HG03442 (cell line): Measurements from ENCODE around the gene PRDM13.
"Not testable (repeated sequence)": the region's sequence is repeated elsewhere in the genome, so short reads cannot be mapped to it uniquely, and the experiment has no call there.

Experiments used
- ATAC-seq: cut with Tn5 transposase; IDR thresholded peaks from one replicate; pipeline ENCODE4 v1.9.1; 2021; ENCODE audit warnings: mild to moderate bottlenecking, moderate library complexity; ENCODE audit not compliant: unreplicated experiment

The PRDM13 gene

DNA sequence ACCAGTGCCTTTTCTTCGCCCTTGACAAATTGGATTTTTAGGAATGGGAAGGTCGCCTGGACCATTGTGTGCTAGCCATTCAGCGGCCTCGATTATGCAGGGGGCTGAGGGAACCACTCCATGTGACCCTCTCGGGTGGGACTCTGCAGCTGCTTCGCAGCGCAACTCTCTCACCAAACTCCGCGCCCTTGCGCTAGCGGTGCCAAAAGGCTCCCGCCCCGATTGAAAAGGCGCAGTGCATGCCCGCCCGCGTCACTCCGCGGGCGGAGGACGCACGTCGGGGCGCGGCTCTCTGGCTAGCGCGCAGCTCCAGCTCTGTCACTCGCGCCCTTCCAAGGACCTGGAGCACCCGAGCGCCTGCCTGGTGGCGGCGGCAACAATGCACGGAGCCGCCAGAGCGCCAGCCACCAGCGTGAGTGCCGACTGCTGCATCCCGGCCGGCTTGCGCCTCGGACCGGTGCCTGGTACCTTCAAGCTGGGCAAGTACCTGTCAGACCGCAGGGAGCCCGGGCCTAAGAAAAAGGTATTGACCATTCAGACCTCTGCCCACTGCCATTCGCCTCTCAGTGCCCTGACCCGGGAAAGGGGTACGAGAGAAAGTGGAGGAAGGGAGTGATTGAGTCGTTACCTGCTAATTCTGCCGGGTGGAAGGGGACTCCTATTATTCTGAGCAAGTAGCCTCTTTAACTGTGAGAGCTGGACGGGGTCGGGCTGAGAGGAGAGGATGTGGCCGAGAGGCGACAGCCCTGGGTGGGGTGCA lies at the start of gene PRDM13:
PRDM13 (plus strand) TSS at position 178 of the 760 bp plus-strand sequence; CDS start at position 380, 202 bp downstream.
- no peak for ATAC-seq

DNA sequence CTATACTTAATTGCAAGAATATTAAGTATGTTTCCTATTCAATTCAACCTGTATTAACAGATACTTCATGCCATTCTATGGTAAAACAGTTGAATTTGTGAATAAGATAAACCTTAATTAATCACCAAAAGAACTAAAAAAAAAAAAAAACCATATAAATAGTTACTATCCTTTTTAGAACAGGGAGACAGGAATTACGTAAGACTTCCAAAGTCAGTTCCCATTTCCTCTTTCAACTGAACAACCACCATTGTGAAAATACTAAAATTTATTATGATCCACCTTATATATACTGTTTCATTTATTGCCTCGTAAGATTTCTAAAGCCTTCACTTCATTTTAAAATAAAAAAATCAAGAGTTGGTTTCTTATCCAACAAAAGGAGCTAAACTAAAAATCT lies 47.6 kb upstream of the PRDM13 start:
- no peak for ATAC-seq

GRCh38 chr6:99560668-99561067 lies 46.0 kb upstream of the PRDM13 start:
- ATAC-seq, result no peak

DNA sequence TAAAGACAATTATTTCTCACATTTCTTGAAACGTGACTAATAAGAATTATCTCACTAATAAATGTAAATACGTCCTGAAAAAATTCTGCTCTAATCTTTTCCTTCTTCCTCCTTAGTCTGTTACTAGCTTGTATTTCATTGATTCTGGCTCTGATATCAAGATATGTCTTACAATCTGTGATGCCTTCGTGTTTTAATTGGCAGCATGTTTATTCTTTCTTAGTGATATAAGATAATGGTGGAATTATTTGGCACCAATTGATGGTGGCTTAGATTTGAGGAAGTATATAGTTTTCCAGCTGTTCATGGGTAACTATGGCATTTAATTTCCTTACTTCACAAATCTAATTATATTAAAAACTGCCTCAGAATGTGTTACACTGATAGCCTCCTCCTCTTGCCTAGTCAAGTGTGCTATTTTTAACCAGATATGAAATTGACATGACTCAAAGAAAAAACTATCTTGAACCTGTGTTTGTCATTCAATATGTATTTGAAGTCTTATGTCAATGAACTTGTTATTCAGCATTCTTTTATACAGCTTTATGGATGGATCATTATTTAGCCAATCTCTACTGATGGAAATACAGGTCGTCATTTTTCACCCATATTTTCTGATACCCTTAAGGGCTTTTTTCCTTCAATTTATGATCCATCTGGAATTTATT lies 43.4 kb upstream of the PRDM13 start:
- ATAC-seq, result no peak

- peak; percentile 99 for ATAC-seq
Measured at GRCh38 chr6:99568103-99568933, 38.3 kb upstream of the PRDM13 start, which contains the start of gene CCNC. TSS of gene CCNC (minus strand) at chr6:99568660. CDS start at chr6:99568527, 133 bp downstream.

DNA sequence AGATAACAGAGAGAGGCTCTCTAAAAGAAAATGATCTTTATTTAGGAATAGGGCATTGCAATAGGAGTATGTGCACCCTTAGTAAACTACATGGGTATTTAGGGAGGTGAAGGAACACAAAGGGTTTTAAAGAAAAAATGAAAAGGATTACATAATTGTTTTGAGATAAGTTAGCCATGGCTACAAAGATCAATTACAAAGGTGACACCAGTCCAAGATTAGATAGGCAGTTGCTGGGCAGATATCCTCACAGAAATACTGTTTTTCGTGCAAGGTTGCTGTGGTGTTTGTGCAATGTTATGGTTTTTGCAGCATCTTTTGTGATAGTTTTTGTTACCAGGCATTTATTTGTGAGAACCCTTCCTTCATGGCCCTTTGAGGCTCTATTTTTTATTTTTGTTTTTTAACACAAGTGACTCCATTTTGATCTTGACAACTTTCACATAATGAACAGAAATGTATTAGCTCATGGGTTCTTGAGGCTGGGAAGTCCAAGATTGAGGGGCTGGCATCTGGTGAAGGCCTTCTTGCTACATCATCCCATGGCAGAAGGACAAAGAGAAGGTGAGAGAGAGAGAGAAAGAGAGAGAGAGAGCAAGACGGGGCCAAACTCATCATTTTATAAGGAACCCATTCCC lies 32.5 kb upstream of the PRDM13 start:
- no peak for ATAC-seq

- ATAC-seq, result no peak
Measured at GRCh38 chr6:99575544-99576227, 30.9 kb upstream of the PRDM13 start.

DNA sequence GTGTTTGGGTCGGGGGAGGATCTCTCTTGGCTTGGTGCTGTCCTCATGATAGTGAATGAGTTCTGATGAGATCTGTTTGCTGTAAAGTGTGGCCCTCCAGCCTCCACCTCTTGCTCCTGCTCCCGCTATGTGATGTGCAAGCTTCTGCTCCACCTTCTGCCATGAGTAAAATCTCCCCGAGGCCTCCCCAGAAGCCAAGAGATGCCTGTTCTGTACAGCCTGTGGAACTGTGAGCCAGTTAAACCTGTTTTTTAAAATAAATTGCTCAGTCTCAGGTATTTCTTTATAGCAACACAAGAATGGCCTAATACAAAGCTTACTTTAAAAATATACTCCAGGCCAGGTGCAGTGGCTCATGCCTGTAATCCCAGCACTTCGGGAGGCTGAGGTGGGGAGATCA lies 26.9 kb upstream of the PRDM13 start:
- no peak for ATAC-seq

GRCh38 chr6:99587792-99588191 lies 18.8 kb upstream of the PRDM13 start:
- no peak for ATAC-seq

DNA sequence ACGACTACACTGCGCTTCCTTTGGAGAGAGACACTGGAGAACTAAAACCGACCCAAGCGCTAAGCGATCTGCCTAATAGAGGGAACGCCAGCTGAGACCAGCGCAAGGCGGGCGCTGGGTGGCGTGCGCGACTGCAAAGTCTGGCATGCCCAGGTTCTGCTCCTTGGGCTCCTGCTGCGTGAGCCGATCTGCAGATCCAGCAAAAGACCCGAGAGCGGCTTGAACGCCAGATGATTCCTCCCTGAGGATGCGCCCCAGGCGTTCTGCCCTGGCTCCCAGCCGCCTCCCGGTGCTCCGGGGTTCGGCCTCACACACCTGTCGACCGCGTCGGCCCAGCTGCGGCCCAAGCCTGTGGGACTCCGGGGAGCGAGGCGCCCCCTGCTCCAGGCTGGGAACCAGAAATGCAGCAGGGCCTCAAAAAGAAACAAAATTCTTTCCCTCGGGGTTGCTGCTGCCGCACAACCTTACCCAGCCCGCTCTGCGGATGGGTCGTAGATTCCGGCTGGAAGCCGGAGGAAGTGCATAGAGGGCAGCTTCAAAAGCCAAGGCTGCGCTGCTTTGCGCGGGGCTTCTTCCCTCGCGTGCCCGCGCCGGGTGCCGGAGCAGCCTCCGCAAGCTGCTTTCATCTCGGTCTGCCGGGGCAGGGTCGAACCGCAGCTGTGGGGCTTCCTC lies 17.9 kb upstream of the PRDM13 start:
- ATAC-seq, result peak; percentile 92

GRCh38 chr6:99589290-99589672 lies 17.4 kb upstream of the PRDM13 start:
- peak; percentile 29 for ATAC-seq

- ATAC-seq, result no peak
Measured at GRCh38 chr6:99589907-99590493, 16.6 kb upstream of the PRDM13 start.

- no peak for ATAC-seq
Measured at GRCh38 chr6:99590728-99591672, 15.6 kb upstream of the PRDM13 start.

- no peak for ATAC-seq
Measured at GRCh38 chr6:99591673-99592364, 14.8 kb upstream of the PRDM13 start.

DNA sequence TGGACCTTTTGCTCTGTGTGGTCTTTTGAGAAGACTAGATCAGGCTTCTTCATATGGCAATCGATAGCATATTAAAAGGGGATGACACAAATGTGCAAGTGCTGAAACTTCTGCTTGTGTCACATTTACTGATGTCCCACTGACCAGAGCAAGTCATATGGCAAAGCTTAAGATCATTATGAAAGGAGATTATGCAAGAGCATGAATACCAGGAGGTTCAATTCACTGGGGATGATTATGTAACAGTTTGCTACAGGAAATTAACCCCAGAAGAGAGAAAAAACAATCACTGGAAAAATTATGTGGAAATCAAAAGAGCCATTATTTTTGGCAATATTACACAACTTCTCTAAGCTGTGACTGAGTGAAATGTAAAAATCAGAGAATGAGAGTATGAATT lies 13.7 kb upstream of the PRDM13 start:
- ATAC-seq, result no peak

- ATAC-seq, result not testable (repeated sequence)
Measured at GRCh38 chr6:99594696-99595095, 11.9 kb upstream of the PRDM13 start.

GRCh38 chr6:99602520-99603420 lies 3.9 kb upstream of the PRDM13 start:
- ATAC-seq, result no peak
